ENCODE data around the gene SUN1.

GRCh38 chr7:820341-820740, 11.9 kb upstream of the SUN1 start:
- TF ChIP-seq POLR2AphosphoS5 (IDR thresholded peaks at IDR 0.05; ENCODE audit: low read depth, low read length) (no peak), POLR2A (IDR thresholded peaks at IDR 0.05; ENCODE audit: low read depth, low read length) (no peak), TAF1 (IDR thresholded peaks at IDR 0.05; ENCODE audit: low read depth, low read length) (no peak), POU2F2 (IDR thresholded peaks at IDR 0.05; ENCODE audit: low read depth, low read length) (no peak), SPI1 (IDR thresholded peaks at IDR 0.05; ENCODE audit: low read depth, low read length) (no peak)
